BJ (cell line): ENCODE results near the gene KLHL35. TPM values are rescaled to one million over a fixed set of nuclear protein-coding genes. Genes with fewer than 3 reads are reported as not detected.

ENCODE experiments used
- CTCF ChIA-PET: fragments of 350-600 bp; formaldehyde crosslinking; extraction: SDS; loops from one replicate; lab custom pipeline; 2021; ENCODE audit warnings: antibody characterized with exemption, inconsistent platforms; lab: Yijun Ruan, JAX
- POLR2A ChIA-PET: fragments of 300-600 bp; sonication (Branson Sonifier 250); formaldehyde crosslinking; extraction: SDS; loops from one replicate; lab custom pipeline; 2021; ENCODE audit warnings: antibody characterized with exemption; lab: Charles Lee
- DNase-seq: peaks from one replicate; pipeline ENCODE4 v3.0.0-alpha.2; 2011; ENCODE audit warnings: low read depth
- H3K27me3 ChIP-seq: 2 replicates; pipeline ENCODE4 v1.6.0; 2011; ENCODE audit warnings: low read length; ENCODE audit not compliant: control insufficient read depth, insufficient read depth
- H3K36me3 ChIP-seq: 2 replicates; pipeline ENCODE4 v1.5.1; 2011; ENCODE audit warnings: low read length; ENCODE audit not compliant: control insufficient read depth, insufficient read depth
- H3K4me3 ChIP-seq: 2 replicates; pipeline ENCODE4 v1.5.1; 2011; ENCODE audit warnings: low read depth, mild to moderate bottlenecking, control low read depth, low read length
- polyA plus RNA-seq: library from polyadenylated mRNA; depleted of rRNA; stranded (reverse); fragments of >200 nt; gene quantifications from 2 replicates; pipeline ENCODE4 v1.2.3, GENCODE V29; 2011
- TF ChIP-seq, protein P1 (sequence below): IDR thresholded peaks from 2 replicates; pipeline ENCODE4 v1.5.1; 2011; ENCODE audit warnings: low read depth, mild to moderate bottlenecking, control low read depth, inconsistent platforms, low read length, moderate library complexity; ENCODE audit not compliant: insufficient read depth

Gene KLHL35
- polyA plus RNA-seq, 1 experiment, result 3.1 TPM

- Histone ChIP-seq H3K4me3 (no peak overlapping the region), H3K27me3 (peaks cover 11% of the 10 kb centered on the region), H3K36me3 (no peaks in the 10 kb centered on the region)
- CTCF ChIA-PET, result interaction anchor here (0.7 to 14.3 kb wide), 11 partner anchors 8 to 141 kb away, joined by 3 to 389 read pairs (median 12); no protein-coding TSS in a partner anchor
- TF ChIP-seq, protein P1, sequence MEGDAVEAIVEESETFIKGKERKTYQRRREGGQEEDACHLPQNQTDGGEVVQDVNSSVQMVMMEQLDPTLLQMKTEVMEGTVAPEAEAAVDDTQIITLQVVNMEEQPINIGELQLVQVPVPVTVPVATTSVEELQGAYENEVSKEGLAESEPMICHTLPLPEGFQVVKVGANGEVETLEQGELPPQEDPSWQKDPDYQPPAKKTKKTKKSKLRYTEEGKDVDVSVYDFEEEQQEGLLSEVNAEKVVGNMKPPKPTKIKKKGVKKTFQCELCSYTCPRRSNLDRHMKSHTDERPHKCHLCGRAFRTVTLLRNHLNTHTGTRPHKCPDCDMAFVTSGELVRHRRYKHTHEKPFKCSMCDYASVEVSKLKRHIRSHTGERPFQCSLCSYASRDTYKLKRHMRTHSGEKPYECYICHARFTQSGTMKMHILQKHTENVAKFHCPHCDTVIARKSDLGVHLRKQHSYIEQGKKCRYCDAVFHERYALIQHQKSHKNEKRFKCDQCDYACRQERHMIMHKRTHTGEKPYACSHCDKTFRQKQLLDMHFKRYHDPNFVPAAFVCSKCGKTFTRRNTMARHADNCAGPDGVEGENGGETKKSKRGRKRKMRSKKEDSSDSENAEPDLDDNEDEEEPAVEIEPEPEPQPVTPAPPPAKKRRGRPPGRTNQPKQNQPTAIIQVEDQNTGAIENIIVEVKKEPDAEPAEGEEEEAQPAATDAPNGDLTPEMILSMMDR, result no peak
- POLR2A ChIA-PET, result no interaction called here
- DNase-seq, result no peak
These were observed 43.1 kb downstream of the KLHL35 start for GRCh38 chr11:75389925-75390324.

GRCh38 chr11:75389276-75389605 lies 43.8 kb downstream of the KLHL35 start:
- no peak for DNase-seq
- no peaks in the 10 kb centered on the region for H3K36me3 ChIP-seq
- POLR2A ChIA-PET, result no interaction called here
- peaks cover 9% of the 10 kb centered on the region for H3K27me3 ChIP-seq
- no peak overlapping the region for H3K4me3 ChIP-seq
- CTCF ChIA-PET, result interaction anchor here (0.6 to 14.3 kb wide), 20 partner anchors 9 to 769 kb away, joined by 3 to 389 read pairs (median 6); partner anchors contain the start of genes GDPD5 and RPS3
- TF ChIP-seq, protein P1, result no peak

GRCh38 chr11:75388386-75389275 lies 44.4 kb downstream of the KLHL35 start:
- no peaks in the 10 kb centered on the region for H3K36me3 ChIP-seq
- ChIA-PET CTCF (interaction anchor here (0.6 to 14.3 kb wide), 36 partner anchors 9 to 769 kb away, joined by 3 to 389 read pairs (median 4); partner anchors contain the start of genes GDPD5 and RPS3), POLR2A (no interaction called here)
- TF ChIP-seq, protein P1, result peak; percentile 81
- DNase-seq, result no peak
- H3K4me3 ChIP-seq, result no peak overlapping the region
- peaks cover 9% of the 10 kb centered on the region for H3K27me3 ChIP-seq

DNA sequence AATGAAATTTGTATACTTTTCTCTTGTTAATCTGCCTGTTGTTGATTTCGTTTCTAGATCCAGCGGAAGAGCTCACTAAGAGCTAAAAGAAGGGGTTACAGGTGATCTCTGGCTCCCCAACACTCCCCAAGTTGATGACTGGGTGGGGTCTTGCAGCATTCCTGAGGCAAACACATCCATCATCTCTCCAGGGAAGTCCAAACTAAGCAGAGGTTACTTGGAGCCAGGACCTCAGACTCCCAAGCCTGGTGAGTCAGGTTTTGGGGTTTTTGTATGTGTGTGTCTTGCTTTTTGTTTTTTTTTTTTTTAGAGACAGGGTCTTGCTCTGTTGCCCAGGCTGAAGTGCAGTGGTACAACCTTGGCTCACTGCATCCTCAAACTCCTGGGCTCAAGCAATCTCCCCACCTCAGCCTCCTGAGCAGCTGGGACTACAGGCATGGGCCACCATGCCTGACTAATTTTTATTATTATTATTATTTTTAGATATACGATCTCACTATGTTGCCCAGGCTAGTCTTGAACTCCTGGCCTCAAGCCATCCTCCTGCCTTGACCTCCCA lies 45.2 kb downstream of the KLHL35 start:
- CTCF ChIA-PET, result interaction anchor here (0.6 to 14.3 kb wide), 30 partner anchors 10 to 190 kb away, joined by 3 to 389 read pairs (median 4); partner anchors contain the start of genes GDPD5 and RPS3
- TF ChIP-seq, protein P1, result no peak

More for the DNA sequence above, 45.2 kb downstream of the KLHL35 start:
- no peak overlapping the region for H3K4me3 ChIP-seq
- DNase-seq, result no peak
- POLR2A ChIA-PET, result interaction anchor here (0.5 kb wide), 1 partner anchor 16 kb away, joined by 5 read pairs; no protein-coding TSS in a partner anchor
- no peaks in the 10 kb centered on the region for H3K36me3 ChIP-seq
- H3K27me3 ChIP-seq, result peaks cover 8% of the 10 kb centered on the region
